K562 (cell line): ENCODE data around the gene SCAMP3. TPM values are rescaled to one million over a fixed set of nuclear protein-coding genes. Genes with fewer than 3 reads are reported as not detected.

ENCODE experiments used
- ELF2 ChIP-seq: fragments of 250-450 bp; sonication (Bioruptor Pico); IDR thresholded peaks from 2 replicates; pipeline ENCODE4 v1.5.0; 2021; ENCODE audit warnings: mild to moderate bottlenecking
- HDGF ChIP-seq: fragments of 450-650 bp; IDR thresholded peaks from 2 replicates; pipeline ENCODE4 v1.6.1; 2016
- HMG20A ChIP-seq: fragments of 450-650 bp; formaldehyde crosslinking; conservative IDR thresholded peaks from 2 replicates; pipeline ENCODE4 v1.4.0; 2020; ENCODE audit warnings: mild to moderate bottlenecking, mixed read lengths
- HMGN3 ChIP-seq: IDR thresholded peaks from 2 replicates; pipeline ENCODE4 v1.6.1; 2011; ENCODE audit warnings: borderline replicate concordance, low read depth, mild to moderate bottlenecking, mixed read lengths, low read length; ENCODE audit not compliant: insufficient read length; ENCODE audit errors: extremely low read depth
- JUNB ChIP-seq: fragments of 450-650 bp; formaldehyde crosslinking; conservative IDR thresholded peaks from 2 replicates; pipeline ENCODE4 v1.4.0; 2020; ENCODE audit warnings: mild to moderate bottlenecking
- MED1 ChIP-seq: sonication (generic); formaldehyde crosslinking; IDR thresholded peaks from 2 replicates; pipeline ENCODE4 v1.8.1; 2023; ENCODE audit warnings: missing genetic modification reagents, borderline replicate concordance
- NFYB ChIP-seq: IDR thresholded peaks from 2 replicates; pipeline ENCODE4 v1.6.1; 2011; ENCODE audit warnings: mild to moderate bottlenecking, moderate library complexity; ENCODE audit not compliant: insufficient read length; ENCODE audit errors: extremely low read depth
- POLR2A ChIP-seq: fragments of 450-650 bp; conservative IDR thresholded peaks from 2 replicates; pipeline ENCODE4 v1.6.1; 2016
- SMARCB1 ChIP-seq: IDR thresholded peaks from 2 replicates; pipeline ENCODE4 v1.6.1; 2011; ENCODE audit warnings: improper control_type of control experiment, low read depth; ENCODE audit not compliant: insufficient read length
- SRF ChIP-seq, 2 experiments: fragments of 250-450, 450-650 bp in 1 of 2; sonication (Bioruptor Pico) in 1 of 2; sonication (generic) in 1 of 2; formaldehyde crosslinking; IDR thresholded peaks; 2 replicates each; pipeline versions ENCODE4 v1.5.0 to v1.5.1; 2020 to 2022; ENCODE audit warnings: mild to moderate bottlenecking in 1 of 2, missing genetic modification reagents in 1 of 2
- ZNF134 ChIP-seq: fragments of 250-450 bp; sonication (Bioruptor Pico); conservative IDR thresholded peaks from 2 replicates; pipeline ENCODE4 v1.4.0; 2020
- ZNF23 ChIP-seq: fragments of 250-450 bp; sonication (Bioruptor Pico); IDR thresholded peaks from 2 replicates; pipeline ENCODE4 v1.4.0; 2020; ENCODE audit warnings: mild to moderate bottlenecking
- ZNF75A ChIP-seq: fragments of 450-650 bp; formaldehyde crosslinking; IDR thresholded peaks from 2 replicates; pipeline ENCODE4 v1.4.0; 2020; ENCODE audit warnings: mild to moderate bottlenecking
- polyA plus RNA-seq, 8 experiments: library from polyadenylated mRNA; depleted of rRNA in 4 of 8; stranded (reverse) in 5 of 8; unstranded in 3 of 8; fragments of >200 nt; fragmentation: Nextera tagmentation in 2 of 8; fragmentation: Illumina TruSeq in 1 of 8; extraction: Ambion mirVana in 2 of 8; extraction: Trizol in 1 of 8; gene quantifications; 2 replicates each; pipeline versions ENCODE4 v1.2.1 to v1.2.3, GENCODE V29; 2011 to 2014; ENCODE audit warnings: inconsistent platforms in 1 of 8, missing spikeins in 1 of 8
- total RNA-seq, 7 experiments: library from RNA; depleted of rRNA in 6 of 7; stranded (reverse); fragments of >200 nt in 6 of 7; fragmentation: Illumina TruSeq in 2 of 7; extraction: Trizol in 2 of 7; gene quantifications; 2 replicates each; pipeline versions ENCODE4 v1.2.1 to v1.2.3, GENCODE V29; 2011 to 2021; ENCODE audit warnings: low replicate concordance in 1 of 7
- TF ChIP-seq, protein P1 (sequence below): fragments of 450-650 bp; IDR thresholded peaks from 2 replicates; pipeline ENCODE4 v1.6.1; 2017; ENCODE audit warnings: antibody characterized with exemption, mild to moderate bottlenecking
- TF ChIP-seq, protein P2 (sequence below): sonication (generic); formaldehyde crosslinking; IDR thresholded peaks from 2 replicates; pipeline ENCODE4 v1.8.1; 2023; ENCODE audit warnings: mild to moderate bottlenecking, missing genetic modification reagents
- TF ChIP-seq, protein P3 (sequence below), 2 experiments: fragments of 450-650 bp in 1 of 2; IDR thresholded peaks; 2 replicates each; pipeline ENCODE4 v1.6.1; 2011 to 2017; ENCODE audit warnings: low read depth in 2 of 2, antibody characterized with exemption in 1 of 2, borderline replicate concordance in 1 of 2, low read length in 1 of 2, mild to moderate bottlenecking in 1 of 2, mixed read lengths in 1 of 2; ENCODE audit not compliant: control insufficient read depth in 1 of 2
- TF ChIP-seq, protein P4 (sequence below), 3 experiments: fragments of 200-800 bp in 1 of 3; sonication (Bioruptor generic) in 1 of 3; sonication (generic) in 1 of 3; formaldehyde crosslinking in 1 of 3; IDR thresholded peaks; 2 replicates each; pipeline versions ENCODE4 v1.6.1 to v1.8.0; 2016 to 2022; ENCODE audit warnings: mild to moderate bottlenecking in 2 of 3, missing compliant biosample characterization in 2 of 3, missing genetic modification characterization in 2 of 3, missing genetic modification reagents in 1 of 3

SCAMP3 gene
- total and polyA plus RNA-seq, 9 of the 15 experiments (the other 6 are each of a cell fraction or from before 2014, with no cell fraction given), result 14.2 to 131 (median 86.1) TPM

DNA sequence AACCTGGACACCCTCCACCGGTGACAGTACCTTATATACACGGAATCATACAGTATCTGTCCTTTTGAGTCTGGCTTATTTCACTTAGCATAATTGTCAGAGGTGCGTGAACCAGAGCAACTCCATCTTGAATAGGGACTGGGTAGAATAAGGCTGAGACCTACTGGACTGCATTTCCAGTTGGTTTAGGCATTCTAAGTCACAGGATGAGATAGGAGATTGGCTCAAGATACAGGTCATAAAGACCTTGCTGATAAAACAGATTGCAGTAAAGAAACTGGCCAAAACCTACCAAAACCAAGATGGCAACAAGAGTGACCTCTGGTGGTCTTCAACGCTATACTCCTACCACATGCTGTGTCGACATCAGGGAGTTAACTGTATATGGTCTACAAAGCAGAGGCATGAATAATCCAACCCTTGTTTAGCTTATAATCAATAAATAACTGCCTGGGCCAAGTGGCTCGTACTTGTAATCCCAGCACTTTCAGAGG, 45.1 kb upstream of the SCAMP3 start (continued):
- TF ChIP-seq, protein P1, sequence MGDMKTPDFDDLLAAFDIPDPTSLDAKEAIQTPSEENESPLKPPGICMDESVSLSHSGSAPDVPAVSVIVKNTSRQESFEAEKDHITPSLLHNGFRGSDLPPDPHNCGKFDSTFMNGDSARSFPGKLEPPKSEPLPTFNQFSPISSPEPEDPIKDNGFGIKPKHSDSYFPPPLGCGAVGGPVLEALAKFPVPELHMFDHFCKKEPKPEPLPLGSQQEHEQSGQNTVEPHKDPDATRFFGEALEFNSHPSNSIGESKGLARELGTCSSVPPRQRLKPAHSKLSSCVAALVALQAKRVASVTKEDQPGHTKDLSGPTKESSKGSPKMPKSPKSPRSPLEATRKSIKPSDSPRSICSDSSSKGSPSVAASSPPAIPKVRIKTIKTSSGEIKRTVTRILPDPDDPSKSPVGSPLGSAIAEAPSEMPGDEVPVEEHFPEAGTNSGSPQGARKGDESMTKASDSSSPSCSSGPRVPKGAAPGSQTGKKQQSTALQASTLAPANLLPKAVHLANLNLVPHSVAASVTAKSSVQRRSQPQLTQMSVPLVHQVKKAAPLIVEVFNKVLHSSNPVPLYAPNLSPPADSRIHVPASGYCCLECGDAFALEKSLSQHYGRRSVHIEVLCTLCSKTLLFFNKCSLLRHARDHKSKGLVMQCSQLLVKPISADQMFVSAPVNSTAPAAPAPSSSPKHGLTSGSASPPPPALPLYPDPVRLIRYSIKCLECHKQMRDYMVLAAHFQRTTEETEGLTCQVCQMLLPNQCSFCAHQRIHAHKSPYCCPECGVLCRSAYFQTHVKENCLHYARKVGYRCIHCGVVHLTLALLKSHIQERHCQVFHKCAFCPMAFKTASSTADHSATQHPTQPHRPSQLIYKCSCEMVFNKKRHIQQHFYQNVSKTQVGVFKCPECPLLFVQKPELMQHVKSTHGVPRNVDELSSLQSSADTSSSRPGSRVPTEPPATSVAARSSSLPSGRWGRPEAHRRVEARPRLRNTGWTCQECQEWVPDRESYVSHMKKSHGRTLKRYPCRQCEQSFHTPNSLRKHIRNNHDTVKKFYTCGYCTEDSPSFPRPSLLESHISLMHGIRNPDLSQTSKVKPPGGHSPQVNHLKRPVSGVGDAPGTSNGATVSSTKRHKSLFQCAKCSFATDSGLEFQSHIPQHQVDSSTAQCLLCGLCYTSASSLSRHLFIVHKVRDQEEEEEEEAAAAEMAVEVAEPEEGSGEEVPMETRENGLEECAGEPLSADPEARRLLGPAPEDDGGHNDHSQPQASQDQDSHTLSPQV, result peak; percentile 100
- TF ChIP-seq MED1 (CRISPR knock-in tag) (no peak), ELF2 (CRISPR knock-in tag) (peak; percentile 39; the same call in 1 of the 2 replicates), NFYB (no peak), SRF (CRISPR knock-in tag; IDR thresholded peaks at IDR 0.05) (peak in 1 of 2 experiments; percentile 80; a peak in 2 of 4 replicates), POLR2A (no peak), HMGN3 (no peak), JUNB (peak; percentile 42; the same call in 1 of the 2 replicates), ZNF23 (CRISPR knock-in tag) (peak; percentile 81; the same call in 1 of the 2 replicates), HMG20A (CRISPR knock-in tag) (0 out of 2 replicates have a peak, but pooled peaks have one; percentile 41), HDGF (no peak), ZNF75A (CRISPR knock-in tag) (peak; percentile 65; the same call in 1 of the 2 replicates), SMARCB1 (no peak), ZNF134 (peak; percentile 81)
- TF ChIP-seq, protein P2, sequence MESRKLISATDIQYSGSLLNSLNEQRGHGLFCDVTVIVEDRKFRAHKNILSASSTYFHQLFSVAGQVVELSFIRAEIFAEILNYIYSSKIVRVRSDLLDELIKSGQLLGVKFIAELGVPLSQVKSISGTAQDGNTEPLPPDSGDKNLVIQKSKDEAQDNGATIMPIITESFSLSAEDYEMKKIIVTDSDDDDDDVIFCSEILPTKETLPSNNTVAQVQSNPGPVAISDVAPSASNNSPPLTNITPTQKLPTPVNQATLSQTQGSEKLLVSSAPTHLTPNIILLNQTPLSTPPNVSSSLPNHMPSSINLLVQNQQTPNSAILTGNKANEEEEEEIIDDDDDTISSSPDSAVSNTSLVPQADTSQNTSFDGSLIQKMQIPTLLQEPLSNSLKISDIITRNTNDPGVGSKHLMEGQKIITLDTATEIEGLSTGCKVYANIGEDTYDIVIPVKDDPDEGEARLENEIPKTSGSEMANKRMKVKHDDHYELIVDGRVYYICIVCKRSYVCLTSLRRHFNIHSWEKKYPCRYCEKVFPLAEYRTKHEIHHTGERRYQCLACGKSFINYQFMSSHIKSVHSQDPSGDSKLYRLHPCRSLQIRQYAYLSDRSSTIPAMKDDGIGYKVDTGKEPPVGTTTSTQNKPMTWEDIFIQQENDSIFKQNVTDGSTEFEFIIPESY (CRISPR knock-in tag), result no peak
- TF ChIP-seq, protein P3, sequence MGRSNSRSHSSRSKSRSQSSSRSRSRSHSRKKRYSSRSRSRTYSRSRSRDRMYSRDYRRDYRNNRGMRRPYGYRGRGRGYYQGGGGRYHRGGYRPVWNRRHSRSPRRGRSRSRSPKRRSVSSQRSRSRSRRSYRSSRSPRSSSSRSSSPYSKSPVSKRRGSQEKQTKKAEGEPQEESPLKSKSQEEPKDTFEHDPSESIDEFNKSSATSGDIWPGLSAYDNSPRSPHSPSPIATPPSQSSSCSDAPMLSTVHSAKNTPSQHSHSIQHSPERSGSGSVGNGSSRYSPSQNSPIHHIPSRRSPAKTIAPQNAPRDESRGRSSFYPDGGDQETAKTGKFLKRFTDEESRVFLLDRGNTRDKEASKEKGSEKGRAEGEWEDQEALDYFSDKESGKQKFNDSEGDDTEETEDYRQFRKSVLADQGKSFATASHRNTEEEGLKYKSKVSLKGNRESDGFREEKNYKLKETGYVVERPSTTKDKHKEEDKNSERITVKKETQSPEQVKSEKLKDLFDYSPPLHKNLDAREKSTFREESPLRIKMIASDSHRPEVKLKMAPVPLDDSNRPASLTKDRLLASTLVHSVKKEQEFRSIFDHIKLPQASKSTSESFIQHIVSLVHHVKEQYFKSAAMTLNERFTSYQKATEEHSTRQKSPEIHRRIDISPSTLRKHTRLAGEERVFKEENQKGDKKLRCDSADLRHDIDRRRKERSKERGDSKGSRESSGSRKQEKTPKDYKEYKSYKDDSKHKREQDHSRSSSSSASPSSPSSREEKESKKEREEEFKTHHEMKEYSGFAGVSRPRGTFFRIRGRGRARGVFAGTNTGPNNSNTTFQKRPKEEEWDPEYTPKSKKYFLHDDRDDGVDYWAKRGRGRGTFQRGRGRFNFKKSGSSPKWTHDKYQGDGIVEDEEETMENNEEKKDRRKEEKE (IDR thresholded peaks at IDR 0.05; ENCODE audit: borderline replicate concordance in 1 of 2, control insufficient read depth in 1 of 2, low read depth in 2 of 2, low read length in 1 of 2), result no peak
- TF ChIP-seq, protein P4, sequence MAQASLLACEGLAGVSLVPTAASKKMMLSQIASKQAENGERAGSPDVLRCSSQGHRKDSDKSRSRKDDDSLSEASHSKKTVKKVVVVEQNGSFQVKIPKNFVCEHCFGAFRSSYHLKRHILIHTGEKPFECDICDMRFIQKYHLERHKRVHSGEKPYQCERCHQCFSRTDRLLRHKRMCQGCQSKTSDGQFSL (CRISPR knock-in tag; IDR thresholded peaks at IDR 0.05), result no peak
- TF ChIP-seq, protein P4 (tag; IDR thresholded peaks at IDR 0.05), result peak in 1 of 2 experiments; percentile 95; a peak in 2 of 4 replicates
